SK-N-SH (cell line): ENCODE measurements around the gene HDGFL2. TPM values are rescaled to one million over a fixed set of nuclear protein-coding genes. Genes with fewer than 3 reads are reported as not detected.

ENCODE experiments used
- CTCF ChIA-PET: fragments of 300-600, 350-600 bp; formaldehyde crosslinking; extraction: SDS; loops from one replicate; lab custom pipeline; 2021; lab: Yijun Ruan, JAX
- POLR2A ChIA-PET: fragments of 350-600 bp; sonication (Branson Sonifier 250); formaldehyde crosslinking; extraction: SDS; loops from one replicate; lab custom pipeline; 2020; ENCODE audit warnings: antibody characterized with exemption, inconsistent platforms; lab: Yijun Ruan, JAX
- DNase-seq: peaks from one replicate; pipeline ENCODE4 v3.0.0; 2012
- H2AFZ ChIP-seq: fragments of 200-600 bp; sonication (generic); 2 replicates; pipeline ENCODE4 v1.8.1; 2016; ENCODE audit warnings: antibody characterized with exemption, mild to moderate bottlenecking, low read depth
- H3F3A ChIP-seq: fragments of 200-600 bp; sonication (generic); replicated peaks from 2 replicates; pipeline ENCODE3; 2016; ENCODE audit warnings: antibody characterized with exemption, mild to moderate bottlenecking; ENCODE audit not compliant: insufficient read depth
- H3K27ac ChIP-seq, 2 experiments: fragments of 200-500 bp in 1 of 2; fragments of 200-600 bp in 1 of 2; sonication (Bioruptor generic) in 1 of 2; sonication (generic), shearing (Covaris generic) in 1 of 2; 2 replicates each; pipeline versions ENCODE4 v1.5.1 to v1.6.1; 2014 to 2016; ENCODE audit warnings: low read depth in 2 of 2, inconsistent platforms in 1 of 2, low read length in 1 of 2, mild to moderate bottlenecking in 1 of 2, mixed read lengths in 1 of 2
- H3K27me3 ChIP-seq: fragments of 200-600 bp; sonication (generic), shearing (Covaris generic); 2 replicates; pipeline ENCODE4 v1.6.1; 2016; ENCODE audit warnings: mixed run types; ENCODE audit not compliant: insufficient read depth
- H3K36me3 ChIP-seq, 2 experiments: fragments of 200-500 bp in 1 of 2; fragments of 200-600 bp in 1 of 2; sonication (Bioruptor generic) in 1 of 2; sonication (generic) in 1 of 2; replicated peaks in 1 of 2; 2 replicates each; pipeline versions ENCODE3 to v1.5.1; 2014 to 2016; ENCODE audit warnings: low read length in 1 of 2, mild to moderate bottlenecking in 1 of 2; ENCODE audit not compliant: insufficient read depth in 2 of 2, control insufficient read depth in 1 of 2
- H3K4me1 ChIP-seq, 2 experiments: fragments of 200-500 bp in 1 of 2; fragments of 200-600 bp in 1 of 2; sonication (Bioruptor generic) in 1 of 2; sonication (generic), shearing (Covaris generic) in 1 of 2; 2 replicates each; pipeline versions ENCODE4 v1.5.1 to v1.6.1; 2014 to 2016; ENCODE audit warnings: low read depth in 1 of 2, low read length in 1 of 2, mixed run types in 1 of 2; ENCODE audit not compliant: insufficient read depth in 2 of 2, control insufficient read depth in 1 of 2
- H3K4me2 ChIP-seq: fragments of 200-600 bp; sonication (generic), shearing (Covaris generic); 2 replicates; pipeline ENCODE4 v1.6.1; 2017; ENCODE audit warnings: mixed run types
- H3K4me3 ChIP-seq, 2 experiments: fragments of 200-500 bp in 1 of 2; fragments of 200-600 bp in 1 of 2; sonication (Bioruptor generic) in 1 of 2; sonication (generic), shearing (Covaris generic) in 1 of 2; 2 replicates each; pipeline versions ENCODE4 v1.5.1 to v1.8.1; 2014 to 2016; ENCODE audit warnings: low read depth in 2 of 2, inconsistent platforms in 1 of 2, low read length in 1 of 2, mild to moderate bottlenecking in 1 of 2, mixed read lengths in 1 of 2, moderate library complexity in 1 of 2
- H3K79me2 ChIP-seq: fragments of 200-600 bp; sonication (generic); 2 replicates; pipeline ENCODE4 v1.8.1; 2017; ENCODE audit warnings: mild to moderate bottlenecking; ENCODE audit not compliant: insufficient read depth
- H3K9ac ChIP-seq: fragments of 200-600 bp; sonication (generic); 2 replicates; pipeline ENCODE4 v1.6.1; 2017; ENCODE audit warnings: mixed run types
- H3K9me2 ChIP-seq: fragments of 200-600 bp; sonication (generic); 2 replicates; pipeline ENCODE4 v1.6.1; 2017; ENCODE audit warnings: mixed run types
- H3K9me3 ChIP-seq: fragments of 200-600 bp; sonication (generic); 2 replicates; pipeline ENCODE4 v1.6.1; 2017; ENCODE audit warnings: mixed run types, mild to moderate bottlenecking, moderate library complexity
- H4K20me1 ChIP-seq: fragments of 200-600 bp; sonication (generic); 2 replicates; pipeline ENCODE4 v1.6.1; 2017; ENCODE audit warnings: mild to moderate bottlenecking, mixed run types; ENCODE audit not compliant: insufficient read depth
- CHD2 ChIP-seq: fragments of 150-350 bp; IDR thresholded peaks from 2 replicates; pipeline ENCODE4 v1.6.1; 2018; ENCODE audit warnings: low read length; ENCODE audit not compliant: partially characterized antibody
- CTCF ChIP-seq: fragments of 200-600 bp; sonication (generic); IDR thresholded peaks from 2 replicates; pipeline ENCODE4 v1.6.1; 2017; ENCODE audit warnings: antibody characterized with exemption, mild to moderate bottlenecking, moderate library complexity
- JUND ChIP-seq: IDR thresholded peaks from 2 replicates; pipeline ENCODE4 v1.4.0; 2012
- POLR2AphosphoS5 ChIP-seq: IDR thresholded peaks from 2 replicates; pipeline ENCODE4 v1.6.1; 2012; ENCODE audit warnings: low read depth, low read length
- TEAD4 ChIP-seq: IDR thresholded peaks from 2 replicates; pipeline ENCODE4 v1.4.0; 2012; ENCODE audit warnings: mild to moderate bottlenecking, borderline replicate concordance; ENCODE audit not compliant: insufficient read depth
- WGBS: methylation state at CpG from one replicate; pipeline ENCODE4 v1.1.6; 2017; ENCODE audit warnings: low lambda C conversion rate; 5-methylcytosine and 5-hydroxymethylcytosine counted together
- polyA plus RNA-seq, 3 experiments: library from polyadenylated mRNA; depleted of rRNA; stranded (reverse); fragments of >200 nt; gene quantifications; 2 replicates each; pipeline ENCODE4 v1.2.3, GENCODE V29; 2012
- TF ChIP-seq, protein P1 (sequence below): IDR thresholded peaks from 2 replicates; pipeline ENCODE4 v1.4.0; 2012; ENCODE audit warnings: low read depth, borderline replicate concordance
- TF ChIP-seq, protein P2 (sequence below): fragments of 150-350 bp; IDR thresholded peaks from 2 replicates; pipeline ENCODE4 v1.6.1; 2016; ENCODE audit warnings: mild to moderate bottlenecking, low read depth, low read length

The HDGFL2 gene
- polyA plus RNA-seq, 1 of the 3 experiments (the other 2 are of a cell fraction): 77.8 TPM

- H4K20me1 ChIP-seq: no peaks in the 10 kb centered on the region
- peaks cover 3% of the 10 kb centered on the region for H3F3A ChIP-seq
- H3K79me2 ChIP-seq: no peaks in the 10 kb centered on the region
- no peaks in the 10 kb centered on the region for H3K9me2 ChIP-seq
- ChIA-PET CTCF (interaction anchor here (0.6 to 1.3 kb wide), 2 partner anchors 26 to 89 kb away, joined by 3 to 4 read pairs; no protein-coding TSS in a partner anchor), POLR2A (no interaction called here)
- H3K9ac ChIP-seq: no peak overlapping the region
- peaks cover 4 to 58% of the 10 kb centered on the region in 2 experiments for H3K36me3 ChIP-seq
- DNase-seq: no peak
- no peaks in the 10 kb centered on the region for H3K9me3 ChIP-seq
- no peak overlapping the region for H3K4me2 ChIP-seq
- H3K4me3 ChIP-seq: no peak overlapping the region
- 96% methylated on average over 23 of the region's 23 CpGs for whole genome bisulfite sequencing
- TF ChIP-seq JUND: no peak
- no peak for TF ChIP-seq CTCF
- H3K4me1 ChIP-seq: no peaks in the 10 kb centered on the region
- no peaks in the 10 kb centered on the region for H3K27me3 ChIP-seq
- no peak overlapping the region for H3K27ac ChIP-seq
- H2AFZ ChIP-seq: no peak overlapping the region
These were observed 27.2 kb downstream of the HDGFL2 start for GRCh38 chr19:4499318-4499717.

GRCh38 chr19:4499855-4500254, 27.8 kb downstream of the HDGFL2 start:
- H3K27me3 ChIP-seq: no peaks in the 10 kb centered on the region
- TF ChIP-seq, protein P1, sequence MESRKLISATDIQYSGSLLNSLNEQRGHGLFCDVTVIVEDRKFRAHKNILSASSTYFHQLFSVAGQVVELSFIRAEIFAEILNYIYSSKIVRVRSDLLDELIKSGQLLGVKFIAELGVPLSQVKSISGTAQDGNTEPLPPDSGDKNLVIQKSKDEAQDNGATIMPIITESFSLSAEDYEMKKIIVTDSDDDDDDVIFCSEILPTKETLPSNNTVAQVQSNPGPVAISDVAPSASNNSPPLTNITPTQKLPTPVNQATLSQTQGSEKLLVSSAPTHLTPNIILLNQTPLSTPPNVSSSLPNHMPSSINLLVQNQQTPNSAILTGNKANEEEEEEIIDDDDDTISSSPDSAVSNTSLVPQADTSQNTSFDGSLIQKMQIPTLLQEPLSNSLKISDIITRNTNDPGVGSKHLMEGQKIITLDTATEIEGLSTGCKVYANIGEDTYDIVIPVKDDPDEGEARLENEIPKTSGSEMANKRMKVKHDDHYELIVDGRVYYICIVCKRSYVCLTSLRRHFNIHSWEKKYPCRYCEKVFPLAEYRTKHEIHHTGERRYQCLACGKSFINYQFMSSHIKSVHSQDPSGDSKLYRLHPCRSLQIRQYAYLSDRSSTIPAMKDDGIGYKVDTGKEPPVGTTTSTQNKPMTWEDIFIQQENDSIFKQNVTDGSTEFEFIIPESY: no peak
- TF ChIP-seq JUND: no peak
- TF ChIP-seq, all 33 proteins: peak for 0
- Histone ChIP-seq H4K20me1 (no peaks in the 10 kb centered on the region), H3F3A (peaks cover 3% of the 10 kb centered on the region), H3K36me3 (peaks cover 4 to 55% of the 10 kb centered on the region in 2 experiments), H3K4me3 (no peak overlapping the region), H3K27ac (no peak overlapping the region), H3K9me2 (no peaks in the 10 kb centered on the region), H2AFZ (no peak overlapping the region), H3K9me3 (no peaks in the 10 kb centered on the region), H3K4me2 (no peak overlapping the region), H3K4me1 (no peaks in the 10 kb centered on the region), H3K79me2 (no peaks in the 10 kb centered on the region), H3K9ac (no peak overlapping the region)
- CTCF ChIA-PET: interaction anchor here (0.6 kb wide), 1 partner anchor 88 kb away, joined by 3 read pairs; no protein-coding TSS in a partner anchor
- WGBS: 98% methylated on average over 13 of the region's 15 CpGs
- DNase-seq: no peak
- POLR2A ChIA-PET: no interaction called here

GRCh38 chr19:4500841-4501591, 28.9 kb downstream of the HDGFL2 start:
- Histone ChIP-seq H4K20me1 (no peaks in the 10 kb centered on the region), H3K27me3 (no peaks in the 10 kb centered on the region), H3K9me2 (no peaks in the 10 kb centered on the region), H3K4me1 (no peaks in the 10 kb centered on the region), H3K4me3 (no peak overlapping the region), H3K9me3 (no peaks in the 10 kb centered on the region), H3K9ac (no peak overlapping the region), H3K79me2 (no peaks in the 10 kb centered on the region), H3K4me2 (no peak overlapping the region), H2AFZ (no peak overlapping the region), H3K27ac (no peak overlapping the region), H3K36me3 (peaks cover 4 to 59% of the 10 kb centered on the region in 2 experiments), H3F3A (peaks cover 3% of the 10 kb centered on the region)
- no peak for TF ChIP-seq CHD2
- TF ChIP-seq, protein P1: no peak
- TF ChIP-seq TEAD4: no peak
- no peak for TF ChIP-seq POLR2AphosphoS5
- TF ChIP-seq, protein P2, sequence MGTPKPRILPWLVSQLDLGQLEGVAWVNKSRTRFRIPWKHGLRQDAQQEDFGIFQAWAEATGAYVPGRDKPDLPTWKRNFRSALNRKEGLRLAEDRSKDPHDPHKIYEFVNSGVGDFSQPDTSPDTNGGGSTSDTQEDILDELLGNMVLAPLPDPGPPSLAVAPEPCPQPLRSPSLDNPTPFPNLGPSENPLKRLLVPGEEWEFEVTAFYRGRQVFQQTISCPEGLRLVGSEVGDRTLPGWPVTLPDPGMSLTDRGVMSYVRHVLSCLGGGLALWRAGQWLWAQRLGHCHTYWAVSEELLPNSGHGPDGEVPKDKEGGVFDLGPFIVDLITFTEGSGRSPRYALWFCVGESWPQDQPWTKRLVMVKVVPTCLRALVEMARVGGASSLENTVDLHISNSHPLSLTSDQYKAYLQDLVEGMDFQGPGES: no peak
- no peak for DNase-seq
- ChIA-PET CTCF (interaction anchor here (4.1 kb wide), 1 partner anchor 23 kb away, joined by 24 read pairs; no protein-coding TSS in a partner anchor), POLR2A (interaction anchor here (0.7 kb wide), 1 partner anchor 1912 kb away, joined by 3 read pairs; no protein-coding TSS in a partner anchor)
- 92% methylated on average over 23 of the region's 29 CpGs for WGBS
